GM18520 (cell line): ENCODE results near the gene TRIM49.
"Not testable (repeated sequence)": the region's sequence is repeated elsewhere in the genome, so short reads cannot be mapped to it uniquely, and the experiment has no call there.

Source experiments
- ATAC-seq: cut with Tn5 transposase; IDR thresholded peaks from one replicate; pipeline ENCODE4 v1.9.1; 2021; ENCODE audit not compliant: unreplicated experiment

Gene TRIM49, protein sequence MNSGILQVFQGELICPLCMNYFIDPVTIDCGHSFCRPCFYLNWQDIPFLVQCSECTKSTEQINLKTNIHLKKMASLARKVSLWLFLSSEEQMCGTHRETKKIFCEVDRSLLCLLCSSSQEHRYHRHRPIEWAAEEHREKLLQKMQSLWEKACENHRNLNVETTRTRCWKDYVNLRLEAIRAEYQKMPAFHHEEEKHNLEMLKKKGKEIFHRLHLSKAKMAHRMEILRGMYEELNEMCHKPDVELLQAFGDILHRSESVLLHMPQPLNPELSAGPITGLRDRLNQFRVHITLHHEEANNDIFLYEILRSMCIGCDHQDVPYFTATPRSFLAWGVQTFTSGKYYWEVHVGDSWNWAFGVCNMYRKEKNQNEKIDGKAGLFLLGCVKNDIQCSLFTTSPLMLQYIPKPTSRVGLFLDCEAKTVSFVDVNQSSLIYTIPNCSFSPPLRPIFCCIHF

DNA sequence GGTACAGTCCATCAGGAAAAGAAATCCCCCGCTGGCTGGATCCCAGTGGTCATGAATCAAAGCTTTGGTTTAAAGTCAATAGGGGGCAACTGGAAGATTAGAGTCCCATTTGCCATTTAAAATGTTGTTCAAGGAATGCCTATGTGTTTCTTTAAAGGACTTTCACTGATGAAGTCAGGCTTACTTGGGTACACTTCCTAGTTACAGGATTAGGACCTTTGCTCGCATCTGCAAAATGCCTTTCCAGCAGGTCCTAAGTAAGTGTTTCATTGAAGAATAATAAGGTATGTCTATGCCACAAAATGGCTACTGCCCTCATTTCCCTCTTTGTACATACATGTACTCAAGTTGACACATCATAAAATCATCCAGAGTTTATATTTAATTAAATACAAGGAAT lies at the start of gene TRIM49:
Gene TRIM49 (minus strand): TSS at position 101 of the 400 bp plus-strand sequence. CDS start 4,106 bp downstream, outside the sequence.
- ATAC-seq, result not testable (repeated sequence)

DNA sequence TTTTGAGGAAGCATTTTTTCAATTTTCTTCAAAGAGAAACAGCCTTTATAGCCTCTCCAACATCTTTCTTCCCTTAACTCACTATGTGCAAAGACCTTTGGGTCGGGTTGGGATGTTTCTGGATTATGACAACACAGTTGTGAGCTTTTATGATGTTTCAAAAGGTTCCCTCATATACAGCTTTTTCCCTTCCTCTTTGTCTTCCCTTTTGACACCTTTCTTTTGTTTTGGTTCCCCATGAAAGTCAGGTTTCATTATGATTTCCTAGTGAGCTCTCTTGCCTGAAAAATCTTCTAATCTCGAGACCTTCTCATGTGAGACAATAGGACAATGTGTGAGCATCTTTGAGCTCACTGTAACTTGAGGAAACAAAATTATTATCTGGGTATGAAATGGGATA lies 18.3 kb upstream of the TRIM49 start:
- ATAC-seq, result not testable (repeated sequence)

DNA sequence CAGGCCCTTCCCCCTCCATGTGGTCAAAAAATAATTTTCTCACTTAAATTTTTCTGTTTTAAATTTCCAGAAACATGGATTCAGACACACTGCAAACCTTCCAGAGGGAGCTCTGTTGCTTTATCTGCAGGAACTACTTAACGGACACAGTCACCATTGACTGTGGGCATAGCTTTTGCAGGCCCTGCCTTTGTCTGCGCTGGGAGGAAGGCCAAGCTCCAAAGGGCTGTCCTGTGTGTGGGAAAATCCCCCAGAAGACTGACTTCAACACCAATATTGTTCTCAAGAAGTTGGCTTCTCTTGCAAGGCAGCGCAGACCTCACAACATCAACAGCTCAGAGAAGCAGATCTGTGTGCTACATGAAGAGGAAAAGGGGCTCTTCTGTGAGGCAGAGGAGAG lies 11.6 kb upstream of the TRIM49 start:
- not testable (repeated sequence) for ATAC-seq

DNA sequence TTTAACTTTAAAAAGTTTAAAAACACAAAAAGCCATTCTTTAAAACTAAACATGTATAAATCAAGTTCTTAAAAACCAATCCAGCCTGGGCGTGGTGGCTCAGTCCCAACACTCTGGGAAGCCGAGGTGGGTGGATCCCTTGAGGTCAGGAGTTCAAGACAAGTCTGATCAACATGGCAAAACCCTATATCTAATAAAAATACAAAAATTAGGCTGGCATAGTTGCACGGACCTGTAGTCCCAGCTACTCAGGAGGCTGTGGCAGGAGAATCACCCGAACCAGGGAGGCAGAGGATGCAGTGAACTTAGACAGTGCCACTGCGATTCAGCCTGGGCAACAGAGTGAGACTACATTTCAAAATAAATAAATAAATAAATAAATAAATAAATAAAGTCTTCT lies 5.2 kb upstream of the TRIM49 start:
- not testable (repeated sequence) for ATAC-seq

DNA sequence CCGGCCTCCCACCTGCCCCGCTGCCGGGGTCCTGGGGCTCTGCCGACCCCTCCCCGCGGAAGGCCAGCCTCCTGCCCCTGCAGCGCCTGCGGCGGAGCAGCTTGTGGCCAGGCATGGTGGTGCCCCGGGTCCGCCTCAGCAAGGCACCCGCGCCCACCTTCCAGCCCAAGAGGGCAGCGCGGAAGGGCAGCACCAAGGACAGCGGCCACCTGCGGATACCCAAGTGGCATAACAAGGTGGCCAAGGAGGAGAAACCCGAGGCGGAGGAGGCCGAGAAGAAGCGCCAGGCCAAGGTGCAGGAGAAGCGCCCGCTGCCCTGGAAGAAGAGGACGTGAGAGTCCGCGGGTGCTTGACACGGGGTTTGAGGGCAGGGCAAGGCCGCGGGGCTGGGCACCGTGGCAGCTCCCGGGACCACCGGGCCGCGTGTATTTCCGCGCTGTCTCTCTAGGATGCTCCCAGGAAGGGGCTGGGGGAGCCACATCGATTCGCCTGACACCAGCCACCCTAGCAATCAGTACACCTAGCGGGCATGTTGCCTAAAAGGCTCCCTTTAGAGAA lies 20.8 kb downstream of the TRIM49 start:
- ATAC-seq, result not testable (repeated sequence)

DNA sequence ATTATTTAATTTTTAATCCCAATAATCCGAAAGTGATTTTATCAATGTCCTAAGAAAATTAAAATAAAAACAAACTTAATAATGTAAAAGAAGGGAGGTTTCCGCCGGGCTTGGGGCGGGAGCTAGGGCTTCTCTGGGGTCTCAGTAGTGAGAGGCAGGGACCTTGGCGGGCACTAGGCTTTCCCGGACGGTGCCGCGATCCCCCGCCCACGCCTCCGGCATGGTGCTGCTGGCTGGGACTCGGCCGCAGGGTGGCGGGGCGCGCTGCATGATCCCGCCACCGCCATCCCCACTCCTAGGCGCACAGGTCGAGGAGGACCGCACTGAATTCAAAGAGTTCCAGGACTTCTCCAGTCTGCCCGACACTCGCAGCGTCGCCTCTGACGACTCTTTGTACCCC lies 22.6 kb downstream of the TRIM49 start:
- not testable (repeated sequence) for ATAC-seq

DNA sequence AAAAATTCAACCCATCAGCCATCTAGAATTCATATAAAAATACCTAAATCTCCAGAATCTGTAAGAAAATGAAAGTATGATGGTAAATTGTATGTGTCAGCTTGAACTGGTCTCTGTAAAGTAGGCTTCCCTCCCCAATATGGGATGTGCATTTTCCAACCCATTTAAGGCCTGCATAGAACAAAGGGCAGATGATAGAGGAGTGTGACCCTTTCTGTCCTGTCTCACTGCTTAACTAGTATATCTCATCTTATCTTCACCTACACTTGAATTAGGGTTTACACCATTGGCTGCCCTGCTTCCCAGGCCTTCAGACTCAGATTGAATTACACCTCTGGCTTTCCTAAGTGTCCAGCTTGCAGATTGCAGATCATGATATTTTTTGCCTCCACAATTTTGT lies 57.6 kb downstream of the TRIM49 start:
- ATAC-seq, result not testable (repeated sequence)
